Mucosa of descending colon (tissue), 3 donors: ENCODE data around the gene ADAM11. TPM values are rescaled to one million over a fixed set of nuclear protein-coding genes. Genes with fewer than 3 reads are reported as not detected.

Experiments
- ATAC-seq: fragments of 200-7000 bp; cut with Tn5 transposase; one replicate; pipeline ENCODE4 v1.9.1; 2020; ENCODE audit warnings: mild to moderate bottlenecking, moderate library complexity
- DNase-seq, 3 donors: peaks; one replicate each; pipeline ENCODE4 v3.0.0-alpha.2; 2020
- H3K36me3 ChIP-seq: fragments of 200-600 bp; one replicate; pipeline ENCODE4 v1.8.0; 2021; ENCODE audit warnings: low read depth, mild to moderate bottlenecking
- H3K4me1 ChIP-seq: fragments of 200-600 bp; one replicate; pipeline ENCODE4 v1.8.0; 2021; ENCODE audit warnings: low read depth, mild to moderate bottlenecking
- H3K4me3 ChIP-seq: fragments of 200-600 bp; one replicate; pipeline ENCODE4 v1.8.0; 2021; ENCODE audit warnings: mild to moderate bottlenecking
- H3K9me3 ChIP-seq: fragments of 200-600 bp; one replicate; pipeline ENCODE4 v1.8.0; 2021; ENCODE audit warnings: mild to moderate bottlenecking
- CTCF ChIP-seq: fragments of 200-600 bp; IDR thresholded peaks from one replicate; pipeline ENCODE4 v1.8.0; 2022; ENCODE audit warnings: antibody characterized with exemption, mild to moderate bottlenecking
- intact Hi-C, 2 donors: fragments of 100-400 bp; cut with DNase I in 1 of 2; cut with micrococcal nuclease in 1 of 2; formaldehyde crosslinking; loops; one replicate each; pipeline versions ENCODE4 v1.11.0 to v1.11.1; 2022; cut with DNase I, micrococcal nuclease
- total RNA-seq, 3 donors: library from RNA; stranded (reverse); fragmentation: NEBNext Ultra II Directional in 2 of 3; extraction: Animal tissue kit (Norgen Biotek cat#: 25700) in 2 of 3; gene quantifications; one replicate each; pipeline versions ENCODE4 v1.2.1 to v1.2.4, GENCODE V29; 2021 to 2023
- donor health status: DM: no; HTN: no; CAD: no; lungs with moderate emphysema.
- donor health status: DM: no; HTN: no; CAD: no.
- donor health status: DM: no; HTN: yes; CAD: no.

ADAM11 gene
- total RNA-seq, 3 donors from 2014 or later = 0.17 to 4.7 TPM; not detected in 1

DNA sequence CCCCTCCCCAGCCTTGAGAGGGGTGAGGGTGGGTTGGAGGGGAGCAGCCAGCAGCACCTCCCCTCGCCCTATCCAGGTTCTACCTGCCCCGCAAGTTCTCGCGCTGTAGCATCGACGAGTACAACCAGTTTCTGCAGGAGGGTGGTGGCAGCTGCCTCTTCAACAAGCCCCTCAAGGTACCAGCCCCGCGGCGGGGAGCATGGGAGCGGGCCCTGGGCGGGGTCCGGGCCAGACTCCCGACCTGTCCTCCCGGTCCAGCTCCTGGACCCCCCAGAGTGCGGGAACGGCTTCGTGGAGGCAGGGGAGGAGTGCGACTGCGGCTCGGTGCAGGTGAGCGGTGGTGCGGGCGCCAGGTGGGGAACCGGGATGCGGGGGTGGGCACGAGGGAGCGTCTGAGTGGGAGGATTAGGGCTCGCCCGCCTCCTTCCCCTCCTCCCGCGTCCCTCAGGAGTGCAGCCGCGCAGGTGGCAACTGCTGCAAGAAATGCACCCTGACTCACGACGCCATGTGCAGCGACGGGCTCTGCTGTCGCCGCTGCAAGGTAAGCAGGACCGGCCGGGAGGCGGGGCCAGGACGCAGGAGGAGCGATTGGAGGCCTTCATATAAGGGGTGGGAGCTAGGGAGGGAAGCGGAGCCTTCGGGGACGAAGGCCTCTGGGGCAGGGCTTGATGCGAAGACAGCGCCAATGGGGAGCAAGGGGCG is 16.5 kb downstream of the ADAM11 start:
- TF ChIP-seq CTCF = peak; percentile 3
- peak; percentile 98 to 99 (median 99) for DNase-seq
- H3K4me3 ChIP-seq = no peak overlapping the region
- intact Hi-C loops = loop anchor here (2.0 to 10.0 kb wide), 5 partner anchors 52 to 260 kb away; no protein-coding TSS in a partner anchor
- ATAC-seq = peak; percentile 95
- H3K9me3 ChIP-seq = no peaks in the 10 kb centered on the region
- peaks cover 22% of the 10 kb centered on the region for H3K4me1 ChIP-seq
- H3K36me3 ChIP-seq = no peaks in the 10 kb centered on the region

GRCh38 chr17:44775838-44776621 is 17.2 kb downstream of the ADAM11 start:
- no peak for DNase-seq
- intact Hi-C loops = loop anchor here (2.0 to 10.0 kb wide), 5 partner anchors 51 to 259 kb away; no protein-coding TSS in a partner anchor
- Histone ChIP-seq H3K4me1 (peaks cover 22% of the 10 kb centered on the region), H3K36me3 (no peaks in the 10 kb centered on the region), H3K4me3 (no peak overlapping the region), H3K9me3 (no peaks in the 10 kb centered on the region)
- peak; percentile 37 for ATAC-seq
- TF ChIP-seq CTCF = no peak

- no peak overlapping the region for H3K4me3 ChIP-seq
Measured at GRCh38 chr17:44776628-44777393, 18.0 kb downstream of the ADAM11 start.

DNA sequence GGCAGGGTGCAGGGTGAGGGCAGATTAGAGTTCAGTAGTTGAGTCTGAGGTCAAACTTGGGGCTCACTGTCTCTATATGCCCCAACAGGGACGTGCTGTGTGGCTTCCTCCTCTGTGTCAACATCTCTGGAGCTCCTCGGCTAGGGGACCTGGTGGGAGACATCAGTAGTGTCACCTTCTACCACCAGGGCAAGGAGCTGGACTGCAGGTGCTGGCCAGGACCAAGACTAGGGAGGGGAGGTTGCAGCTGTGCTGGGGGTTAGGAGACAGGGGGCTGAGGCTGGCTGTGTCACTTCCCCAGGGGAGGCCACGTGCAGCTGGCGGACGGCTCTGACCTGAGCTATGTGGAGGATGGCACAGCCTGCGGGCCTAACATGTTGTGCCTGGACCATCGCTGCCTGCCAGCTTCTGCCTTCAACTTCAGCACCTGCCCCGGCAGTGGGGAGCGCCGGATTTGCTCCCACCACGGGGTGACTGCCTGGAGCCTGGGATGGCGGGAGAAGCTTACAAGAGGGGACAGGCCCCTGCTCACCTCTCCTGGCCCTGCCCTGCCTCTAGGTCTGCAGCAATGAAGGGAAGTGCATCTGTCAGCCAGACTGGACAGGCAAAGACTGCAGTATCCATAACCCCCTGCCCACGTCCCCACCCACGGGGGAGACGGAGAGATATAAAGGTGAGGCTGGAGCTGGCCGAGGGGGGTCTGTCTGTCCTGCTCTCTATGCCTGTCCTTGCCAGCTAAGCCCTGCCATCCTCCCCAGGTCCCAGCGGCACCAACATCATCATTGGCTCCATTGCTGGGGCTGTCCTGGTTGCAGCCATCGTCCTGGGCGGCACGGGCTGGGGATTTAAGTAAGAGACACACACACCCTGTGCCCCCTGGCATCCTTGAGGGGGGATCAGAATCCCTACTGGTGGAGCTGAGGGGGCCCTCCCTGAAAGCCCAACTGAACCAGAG is 18.9 kb downstream of the ADAM11 start:
- Histone ChIP-seq H3K36me3 (no peaks in the 10 kb centered on the region), H3K4me3 (no peak overlapping the region), H3K9me3 (no peaks in the 10 kb centered on the region), H3K4me1 (peaks cover 22% of the 10 kb centered on the region)
- no peak for TF ChIP-seq CTCF
- ATAC-seq (no peak), DNase-seq (peak in 1 of 3 donors; percentile 46)
- intact Hi-C loops = loop anchor here (5.0 to 10.0 kb wide), 4 partner anchors 50 to 257 kb away; no protein-coding TSS in a partner anchor

More at GRCh38 chr17:44776628-44777393, 18.0 kb downstream of the ADAM11 start:
- peaks cover 22% of the 10 kb centered on the region for H3K4me1 ChIP-seq
- intact Hi-C loops = loop anchor here (5.0 to 10.0 kb wide), 4 partner anchors 50 to 258 kb away; no protein-coding TSS in a partner anchor
- H3K9me3 ChIP-seq = no peaks in the 10 kb centered on the region
- DNase-seq (no peak), ATAC-seq (no peak)
- no peaks in the 10 kb centered on the region for H3K36me3 ChIP-seq
- TF ChIP-seq CTCF = no peak
